ENCODE measurements around the gene PEX10. TPM values are rescaled to one million over a fixed set of nuclear protein-coding genes. Genes with fewer than 3 reads are reported as not detected.
"Not testable (repeated sequence)": the region's sequence is repeated elsewhere in the genome, so short reads cannot be mapped to it uniquely, and the experiment has no call there.

PEX10 gene
- polyA plus RNA-seq, 1 experiment: 11.9 TPM

DNA sequence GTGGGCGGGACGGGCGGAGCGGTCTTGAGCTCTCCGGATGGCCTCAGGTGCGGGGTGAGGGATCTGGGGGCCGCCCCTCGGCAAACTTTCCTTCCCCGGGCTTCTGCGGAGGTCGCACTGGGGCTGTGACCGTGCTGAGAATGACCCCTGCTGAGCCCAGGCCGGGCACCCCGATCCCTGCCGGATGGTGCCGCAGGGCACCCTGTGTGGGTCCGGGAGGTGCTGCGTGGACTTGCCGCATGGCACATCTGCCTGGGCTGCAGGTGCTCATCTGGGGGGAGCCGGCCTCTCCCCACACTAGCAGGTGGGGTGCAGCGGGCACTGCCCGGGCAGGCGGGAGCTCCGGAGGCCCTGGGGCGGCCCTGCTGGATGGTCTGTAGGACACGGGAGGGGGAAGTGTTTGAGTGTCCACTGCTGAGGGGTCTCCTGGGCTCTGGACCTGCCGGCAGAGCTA, 31.8 kb upstream of the PEX10 start:
- H3K9me3 ChIP-seq (ENCODE audit: control insufficient read depth, insufficient read depth, low read length): peaks cover 6% of the 10 kb centered on the region; the same call in 1 of the 2 replicates
- TF ChIP-seq, protein P1, sequence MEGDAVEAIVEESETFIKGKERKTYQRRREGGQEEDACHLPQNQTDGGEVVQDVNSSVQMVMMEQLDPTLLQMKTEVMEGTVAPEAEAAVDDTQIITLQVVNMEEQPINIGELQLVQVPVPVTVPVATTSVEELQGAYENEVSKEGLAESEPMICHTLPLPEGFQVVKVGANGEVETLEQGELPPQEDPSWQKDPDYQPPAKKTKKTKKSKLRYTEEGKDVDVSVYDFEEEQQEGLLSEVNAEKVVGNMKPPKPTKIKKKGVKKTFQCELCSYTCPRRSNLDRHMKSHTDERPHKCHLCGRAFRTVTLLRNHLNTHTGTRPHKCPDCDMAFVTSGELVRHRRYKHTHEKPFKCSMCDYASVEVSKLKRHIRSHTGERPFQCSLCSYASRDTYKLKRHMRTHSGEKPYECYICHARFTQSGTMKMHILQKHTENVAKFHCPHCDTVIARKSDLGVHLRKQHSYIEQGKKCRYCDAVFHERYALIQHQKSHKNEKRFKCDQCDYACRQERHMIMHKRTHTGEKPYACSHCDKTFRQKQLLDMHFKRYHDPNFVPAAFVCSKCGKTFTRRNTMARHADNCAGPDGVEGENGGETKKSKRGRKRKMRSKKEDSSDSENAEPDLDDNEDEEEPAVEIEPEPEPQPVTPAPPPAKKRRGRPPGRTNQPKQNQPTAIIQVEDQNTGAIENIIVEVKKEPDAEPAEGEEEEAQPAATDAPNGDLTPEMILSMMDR (IDR thresholded peaks at IDR 0.05; ENCODE audit: low read depth, low read length): no peak
- H3K27me3 ChIP-seq (ENCODE audit: control insufficient read depth, insufficient read depth, low read length): peaks cover 24% of the 10 kb centered on the region
- DNase-seq (ENCODE audit: low read depth, low spot score): no peak
- ChIA-PET POLR2A (no interaction called here), CTCF (no interaction called here)
- no peak overlapping the region for H3K27ac ChIP-seq (ENCODE audit: low read depth, low read length)
- H3K4me3 ChIP-seq (ENCODE audit: low read depth, low read length): no peak overlapping the region

DNA sequence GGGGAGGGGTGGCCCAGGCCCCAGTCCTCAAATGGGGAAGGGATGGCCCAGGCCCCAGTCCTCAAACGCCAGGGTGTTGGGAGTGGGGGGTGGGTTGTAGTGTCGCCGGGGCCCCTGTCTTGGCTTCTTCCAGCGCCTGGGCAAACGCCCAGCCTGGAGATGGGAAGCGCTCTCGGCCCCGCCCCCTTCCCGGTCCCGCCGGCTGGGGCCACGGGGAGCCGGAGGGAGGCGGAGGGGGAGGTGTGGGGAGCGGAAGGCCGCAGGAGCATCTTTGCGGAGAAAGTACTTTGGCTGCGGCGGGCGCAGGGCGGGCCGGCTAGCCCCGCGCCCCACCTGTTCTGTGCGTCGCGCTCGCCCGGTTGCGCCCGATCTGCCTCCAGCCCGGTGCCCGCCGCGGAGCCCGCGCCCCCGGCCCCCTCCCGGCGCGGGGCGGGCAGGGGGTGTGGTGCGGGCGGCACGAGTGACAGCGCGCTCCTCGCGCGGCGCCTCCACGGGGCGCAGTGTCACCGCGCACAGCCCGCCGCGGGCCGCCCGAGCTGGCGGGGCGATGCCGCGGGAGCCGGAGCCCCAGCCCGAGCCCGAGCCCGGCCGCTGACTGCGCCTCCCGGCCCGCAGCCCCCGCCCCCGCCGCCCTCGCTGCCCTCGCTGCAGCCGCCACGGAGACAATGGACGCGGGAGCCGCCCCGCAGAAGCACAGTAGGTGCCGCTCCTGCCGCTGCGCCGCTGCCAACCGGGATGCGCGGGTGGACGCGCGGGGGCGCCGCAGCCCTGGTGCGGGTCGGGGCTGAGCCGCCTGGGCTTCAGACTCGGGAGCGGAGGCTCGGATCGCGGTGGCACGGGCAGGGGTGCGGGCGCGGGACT, 31.1 kb upstream of the PEX10 start:
- ChIA-PET CTCF (no interaction called here), POLR2A (no interaction called here)
- DNase-seq (ENCODE audit: low read depth, low spot score): no peak
- H3K9me3 ChIP-seq (ENCODE audit: control insufficient read depth, insufficient read depth, low read length): peaks cover 6% of the 10 kb centered on the region; the same call in 1 of the 2 replicates
- peaks cover 24% of the 10 kb centered on the region for H3K27me3 ChIP-seq (ENCODE audit: control insufficient read depth, insufficient read depth, low read length)
- no peak overlapping the region for H3K27ac ChIP-seq (ENCODE audit: low read depth, low read length)
- TF ChIP-seq, protein P1 (IDR thresholded peaks at IDR 0.05; ENCODE audit: low read depth, low read length): peak; percentile 9; the same call in 1 of the 2 replicates
- H3K4me3 ChIP-seq (ENCODE audit: low read depth, low read length): no peak overlapping the region

DNA sequence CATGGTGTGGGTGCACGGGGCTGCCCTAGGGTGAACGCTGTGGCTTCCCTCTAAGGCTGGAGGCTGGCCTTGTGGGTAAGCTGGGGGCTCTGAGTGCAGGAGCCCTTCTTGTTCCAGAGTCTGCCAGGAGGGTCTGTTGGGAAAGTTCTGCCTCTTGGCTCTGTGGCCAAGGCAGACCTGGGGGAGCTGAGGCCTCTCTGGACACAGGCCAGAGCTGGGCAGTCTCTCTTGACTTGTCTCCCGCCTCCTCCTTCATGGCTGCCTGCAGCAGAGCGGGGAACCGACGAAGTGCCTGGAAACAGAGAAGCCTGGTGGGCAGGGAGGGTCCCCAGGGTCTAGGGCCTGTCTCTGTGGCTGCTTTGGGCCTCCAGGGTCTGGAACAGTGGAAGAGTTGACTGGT, 30.3 kb upstream of the PEX10 start:
- CTCF ChIA-PET: no interaction called here
- Histone ChIP-seq H3K27me3 (ENCODE audit: control insufficient read depth, insufficient read depth, low read length) (peaks cover 24% of the 10 kb centered on the region), H3K27ac (ENCODE audit: low read depth, low read length) (no peak overlapping the region), H3K9me3 (ENCODE audit: control insufficient read depth, insufficient read depth, low read length) (peaks cover 6% of the 10 kb centered on the region; the same call in 1 of the 2 replicates), H3K4me3 (ENCODE audit: low read depth, low read length) (no peak overlapping the region)
- POLR2A ChIA-PET: no interaction called here
- TF ChIP-seq, protein P1 (IDR thresholded peaks at IDR 0.05; ENCODE audit: low read depth, low read length): no peak
- DNase-seq (ENCODE audit: low read depth, low spot score): no peak

DNA sequence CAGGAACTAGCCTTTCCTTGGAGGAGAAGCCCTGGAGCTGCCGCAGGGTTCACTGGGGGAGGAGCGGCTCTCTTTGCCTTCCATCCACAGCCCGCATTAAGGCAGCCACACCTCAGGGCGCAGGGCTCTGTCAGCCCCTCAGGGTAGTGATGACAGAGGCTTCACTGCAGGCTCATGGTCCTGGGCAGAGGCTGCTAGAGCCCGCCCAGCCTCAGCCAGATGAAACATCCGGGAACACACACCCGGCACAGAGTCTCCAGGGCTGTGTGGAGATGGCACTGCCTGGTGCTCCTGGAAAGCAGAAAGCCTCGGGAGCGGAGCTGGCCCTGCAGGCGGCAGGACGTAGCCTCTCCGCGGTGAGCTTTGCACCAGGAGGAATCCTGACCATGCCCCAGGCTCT, 29.4 kb upstream of the PEX10 start:
- TF ChIP-seq, protein P1 (IDR thresholded peaks at IDR 0.05; ENCODE audit: low read depth, low read length): no peak
- Histone ChIP-seq H3K4me3 (ENCODE audit: low read depth, low read length) (no peak overlapping the region), H3K9me3 (ENCODE audit: control insufficient read depth, insufficient read depth, low read length) (peaks cover 6% of the 10 kb centered on the region; the same call in 1 of the 2 replicates), H3K27me3 (ENCODE audit: control insufficient read depth, insufficient read depth, low read length) (peaks cover 24% of the 10 kb centered on the region), H3K27ac (ENCODE audit: low read depth, low read length) (no peak overlapping the region)
- DNase-seq (ENCODE audit: low read depth, low spot score): no peak
- ChIA-PET POLR2A (no interaction called here), CTCF (no interaction called here)

DNA sequence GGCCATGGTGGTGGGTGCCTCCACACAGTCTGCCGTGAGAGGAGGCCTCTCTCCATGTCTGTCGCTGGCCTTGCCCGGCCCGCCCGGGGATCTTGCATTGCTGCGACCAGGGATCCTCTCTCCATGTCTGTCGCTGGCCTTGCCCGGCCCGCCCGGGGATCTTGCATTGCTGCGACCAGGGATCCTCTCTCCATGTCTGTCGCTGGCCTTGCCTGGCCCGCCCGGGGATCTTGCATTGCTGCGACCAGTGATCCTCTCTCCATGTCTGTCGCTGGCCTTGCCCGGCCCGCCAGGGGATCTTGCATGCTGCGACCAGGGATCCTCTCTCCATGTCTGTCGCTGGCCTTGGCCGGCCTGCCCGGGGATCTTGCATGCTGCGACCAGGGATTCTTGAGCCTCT, 28.0 kb upstream of the PEX10 start:
- POLR2A ChIA-PET; H3K27ac ChIP-seq (ENCODE audit: low read depth, low read length); H3K9me3 ChIP-seq (ENCODE audit: control insufficient read depth, insufficient read depth, low read length); CTCF ChIA-PET; H3K4me3 ChIP-seq (ENCODE audit: low read depth, low read length); DNase-seq (ENCODE audit: low read depth, low spot score): not testable (repeated sequence)
- H3K27me3 ChIP-seq (ENCODE audit: control insufficient read depth, insufficient read depth, low read length): peaks cover 24% of the 10 kb centered on the region

Data from AG04450 (cell line).